ENCODE data around the gene GSTT2B. TPM values are rescaled to one million over a fixed set of nuclear protein-coding genes. Genes with fewer than 3 reads are reported as not detected.
A peak's percentile ranks its signal among the peaks of the same experiment; 100 is the strongest.
"Not testable (repeated sequence)": the region's sequence is repeated elsewhere in the genome, so short reads cannot be mapped to it uniquely, and the experiment has no call there.

The GSTT2B gene
- total RNA-seq, 1 donor from 2014 or later: 9.8 TPM

DNA sequence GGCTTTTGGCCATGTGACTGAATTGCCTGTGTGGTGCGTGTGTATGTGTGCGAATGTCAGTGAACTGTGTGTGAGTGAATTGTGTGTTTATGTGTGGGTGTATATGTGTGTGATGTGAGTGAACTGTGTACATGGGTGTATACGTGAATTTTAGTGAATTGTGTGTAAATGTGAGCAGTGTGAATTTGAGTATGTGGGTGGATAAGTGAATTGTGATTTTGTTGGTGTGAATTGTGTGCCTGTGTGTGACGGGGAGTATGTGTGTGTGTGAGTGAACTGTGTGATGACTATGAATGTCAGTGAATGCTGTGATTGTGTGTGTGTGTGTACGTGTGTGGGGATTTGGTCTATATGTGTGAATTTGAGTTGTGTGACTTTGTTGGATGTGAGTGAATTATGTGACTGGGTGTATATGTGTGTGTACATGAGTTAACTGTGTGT, 9.2 kb upstream of the GSTT2B start:
- intact Hi-C loops (cut with DNase I): no loop called here
- ATAC-seq: no peak
- Histone ChIP-seq H3K27ac (no peak overlapping the region), H3K4me3 (no peak overlapping the region), H3K36me3 (peaks cover 28% of the 10 kb centered on the region), H3K4me1 (no peaks in the 10 kb centered on the region), H3K9me3 (no peaks in the 10 kb centered on the region), H3K27me3 (no peaks in the 10 kb centered on the region)
- TF ChIP-seq, protein P1, sequence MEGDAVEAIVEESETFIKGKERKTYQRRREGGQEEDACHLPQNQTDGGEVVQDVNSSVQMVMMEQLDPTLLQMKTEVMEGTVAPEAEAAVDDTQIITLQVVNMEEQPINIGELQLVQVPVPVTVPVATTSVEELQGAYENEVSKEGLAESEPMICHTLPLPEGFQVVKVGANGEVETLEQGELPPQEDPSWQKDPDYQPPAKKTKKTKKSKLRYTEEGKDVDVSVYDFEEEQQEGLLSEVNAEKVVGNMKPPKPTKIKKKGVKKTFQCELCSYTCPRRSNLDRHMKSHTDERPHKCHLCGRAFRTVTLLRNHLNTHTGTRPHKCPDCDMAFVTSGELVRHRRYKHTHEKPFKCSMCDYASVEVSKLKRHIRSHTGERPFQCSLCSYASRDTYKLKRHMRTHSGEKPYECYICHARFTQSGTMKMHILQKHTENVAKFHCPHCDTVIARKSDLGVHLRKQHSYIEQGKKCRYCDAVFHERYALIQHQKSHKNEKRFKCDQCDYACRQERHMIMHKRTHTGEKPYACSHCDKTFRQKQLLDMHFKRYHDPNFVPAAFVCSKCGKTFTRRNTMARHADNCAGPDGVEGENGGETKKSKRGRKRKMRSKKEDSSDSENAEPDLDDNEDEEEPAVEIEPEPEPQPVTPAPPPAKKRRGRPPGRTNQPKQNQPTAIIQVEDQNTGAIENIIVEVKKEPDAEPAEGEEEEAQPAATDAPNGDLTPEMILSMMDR (IDR thresholded peaks at IDR 0.05): no peak
- DNase-seq: no peak

DNA sequence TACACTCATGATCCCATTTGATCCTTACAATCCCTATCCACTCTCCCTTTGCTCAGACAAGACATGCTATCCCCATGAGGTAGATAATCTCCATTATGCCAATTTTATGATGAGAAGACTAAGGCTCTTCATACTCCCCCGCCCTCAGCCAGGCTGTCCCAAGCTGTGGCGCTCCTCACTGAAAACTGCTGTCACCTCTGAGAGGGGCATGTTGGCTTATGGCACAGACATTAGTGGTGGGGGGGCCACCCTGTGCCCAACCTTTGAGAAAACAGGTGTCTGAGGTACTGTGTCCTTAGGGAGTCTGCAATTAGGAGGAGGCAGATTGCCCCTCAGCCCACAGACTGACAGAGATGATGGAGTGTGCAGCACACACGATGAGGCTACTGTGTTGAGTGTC, 8.1 kb upstream of the GSTT2B start:
- peaks cover 28% of the 10 kb centered on the region for H3K36me3 ChIP-seq
- peak; percentile 39 for DNase-seq
- intact Hi-C loops (cut with DNase I): no loop called here
- no peaks in the 10 kb centered on the region for H3K9me3 ChIP-seq
- no peak for ATAC-seq
- no peak overlapping the region for H3K4me3 ChIP-seq
- TF ChIP-seq, protein P1 (IDR thresholded peaks at IDR 0.05): no peak
- H3K27me3 ChIP-seq: no peaks in the 10 kb centered on the region
- H3K4me1 ChIP-seq: no peaks in the 10 kb centered on the region
- H3K27ac ChIP-seq: no peak overlapping the region

DNA sequence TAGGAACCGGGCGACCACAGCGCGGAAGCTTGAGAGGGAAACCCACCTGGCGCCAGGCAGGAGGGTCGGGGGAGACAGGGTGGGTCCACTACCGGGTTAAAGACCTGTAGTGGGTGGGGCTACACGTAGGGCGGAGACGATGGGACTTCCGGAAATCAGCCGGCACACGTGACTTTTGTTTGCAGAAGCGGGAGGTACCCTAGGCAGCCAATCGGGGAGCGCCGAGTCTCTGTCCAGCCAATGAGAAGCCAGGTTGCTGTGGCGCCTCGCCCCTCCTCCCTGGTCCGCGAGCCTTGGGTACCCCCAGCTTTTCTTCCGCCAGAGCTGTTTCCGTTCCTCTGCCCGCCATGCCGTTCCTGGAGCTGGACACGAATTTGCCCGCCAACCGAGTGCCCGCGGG, 5.6 kb upstream of the GSTT2B start, which contains the start of gene DDTL:
Gene DDTL, plus strand, starts transcription at position 321 of the 400 bp plus-strand sequence. Its CDS starts 27 bp downstream, at position 348.
- H3K4me1 ChIP-seq; H3K27me3 ChIP-seq; H3K9me3 ChIP-seq; H3K4me3 ChIP-seq; intact Hi-C loops (cut with DNase I); H3K27ac ChIP-seq; DNase-seq: not testable (repeated sequence)
- ATAC-seq: peak; percentile 98
- peaks cover 24% of the 10 kb centered on the region for H3K36me3 ChIP-seq

DNA sequence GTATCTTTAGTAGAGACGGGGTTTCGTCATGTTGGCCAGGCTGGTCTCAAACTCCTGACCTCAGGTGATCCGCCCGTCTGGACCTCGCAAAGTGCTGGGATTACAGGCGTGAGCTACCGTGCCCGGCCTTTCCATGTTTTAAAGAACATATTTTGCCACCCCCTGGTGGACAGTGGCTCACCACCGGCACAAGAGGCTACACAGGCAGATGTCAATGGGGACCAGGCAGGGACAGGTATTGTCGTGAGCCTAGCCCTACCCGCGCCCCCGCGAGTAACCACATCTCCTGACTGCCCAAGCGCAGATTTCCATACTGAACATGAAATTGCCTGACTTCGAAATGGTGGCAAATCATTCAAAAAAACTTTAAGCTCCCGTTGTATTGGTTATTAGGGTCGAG, 5.1 kb upstream of the GSTT2B start:
- H3K4me1 ChIP-seq; H3K27ac ChIP-seq; H3K4me3 ChIP-seq; H3K9me3 ChIP-seq; DNase-seq; intact Hi-C loops (cut with DNase I); H3K27me3 ChIP-seq: not testable (repeated sequence)
- ATAC-seq: peak; percentile 46
- H3K36me3 ChIP-seq: peaks cover 19% of the 10 kb centered on the region

DNA sequence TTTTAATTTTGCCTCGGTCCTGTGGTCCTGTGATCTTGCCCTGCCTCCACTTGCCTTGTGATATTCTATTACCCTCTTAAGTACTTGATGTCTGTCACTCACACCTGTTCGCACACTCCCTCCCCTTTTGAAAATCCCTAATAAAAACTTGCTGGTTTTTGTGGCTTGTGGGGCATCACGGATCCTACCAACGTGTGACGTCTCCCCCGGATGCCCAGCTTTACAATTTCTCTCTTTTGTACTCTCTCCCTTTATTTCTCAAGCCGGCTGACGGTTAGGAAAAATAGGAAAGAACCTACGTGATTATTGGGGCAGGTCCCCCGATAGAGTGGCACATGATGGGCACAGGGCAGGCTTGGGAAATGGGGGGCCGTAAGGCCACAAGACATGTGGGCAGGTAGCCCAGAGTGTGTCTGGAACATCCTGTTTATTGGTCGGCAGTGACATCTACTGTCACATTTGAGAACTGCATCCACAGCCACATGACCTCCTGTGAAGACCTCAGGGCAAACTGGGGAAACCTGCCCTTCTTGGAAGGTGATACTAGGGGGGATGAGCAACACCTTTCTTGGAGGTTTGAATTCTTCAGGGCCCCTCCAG, 4.6 kb downstream of the GSTT2B start:
- H3K27me3 ChIP-seq; H3K4me1 ChIP-seq; H3K4me3 ChIP-seq; H3K36me3 ChIP-seq; H3K9me3 ChIP-seq; intact Hi-C loops (cut with DNase I); DNase-seq; H3K27ac ChIP-seq: not testable (repeated sequence)
- TF ChIP-seq, protein P1 (IDR thresholded peaks at IDR 0.05): peak; percentile 82
- ATAC-seq: peak; percentile 79

DNA sequence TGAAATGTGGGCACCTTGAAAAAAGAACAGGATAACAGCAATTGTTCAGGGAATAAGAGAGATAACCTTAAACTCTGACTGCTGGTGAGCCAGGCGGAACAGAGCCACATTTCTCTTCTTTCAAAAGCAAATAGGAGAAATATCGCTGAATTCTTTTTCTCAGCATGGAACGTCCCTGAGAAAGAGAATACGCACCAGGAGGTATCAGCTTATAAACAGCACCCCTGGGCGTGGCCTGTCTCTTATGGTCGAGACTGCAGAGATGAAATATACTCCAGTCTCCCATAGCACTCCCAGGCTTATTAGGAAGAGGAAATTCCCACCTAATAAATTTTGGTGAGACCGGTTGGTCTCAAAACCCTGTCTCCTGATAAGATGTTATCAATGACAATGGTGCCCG, 5.1 kb downstream of the GSTT2B start:
- DNase-seq; H3K4me3 ChIP-seq; intact Hi-C loops (cut with DNase I); H3K27ac ChIP-seq; H3K9me3 ChIP-seq; H3K4me1 ChIP-seq; H3K36me3 ChIP-seq; ATAC-seq; H3K27me3 ChIP-seq: not testable (repeated sequence)

DNA sequence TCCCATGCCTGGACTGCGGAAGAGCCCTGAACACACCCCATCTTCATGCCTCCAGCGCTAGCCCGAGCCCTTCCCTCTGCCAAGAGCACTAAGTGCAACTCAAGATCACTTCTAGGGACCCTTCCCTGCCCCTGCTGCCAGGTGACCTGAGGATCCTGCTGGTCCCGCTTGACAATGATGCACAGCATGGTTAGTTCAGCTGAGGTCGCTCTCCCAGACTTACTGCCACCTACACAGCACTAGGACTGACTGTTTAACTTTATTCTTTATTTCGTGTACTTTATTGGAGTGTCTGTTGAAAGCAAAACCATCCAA, 6.0 kb downstream of the GSTT2B start:
- H3K36me3 ChIP-seq; H3K4me1 ChIP-seq; H3K4me3 ChIP-seq; H3K27me3 ChIP-seq; H3K27ac ChIP-seq; DNase-seq; intact Hi-C loops (cut with DNase I); H3K9me3 ChIP-seq; ATAC-seq: not testable (repeated sequence)

DNA sequence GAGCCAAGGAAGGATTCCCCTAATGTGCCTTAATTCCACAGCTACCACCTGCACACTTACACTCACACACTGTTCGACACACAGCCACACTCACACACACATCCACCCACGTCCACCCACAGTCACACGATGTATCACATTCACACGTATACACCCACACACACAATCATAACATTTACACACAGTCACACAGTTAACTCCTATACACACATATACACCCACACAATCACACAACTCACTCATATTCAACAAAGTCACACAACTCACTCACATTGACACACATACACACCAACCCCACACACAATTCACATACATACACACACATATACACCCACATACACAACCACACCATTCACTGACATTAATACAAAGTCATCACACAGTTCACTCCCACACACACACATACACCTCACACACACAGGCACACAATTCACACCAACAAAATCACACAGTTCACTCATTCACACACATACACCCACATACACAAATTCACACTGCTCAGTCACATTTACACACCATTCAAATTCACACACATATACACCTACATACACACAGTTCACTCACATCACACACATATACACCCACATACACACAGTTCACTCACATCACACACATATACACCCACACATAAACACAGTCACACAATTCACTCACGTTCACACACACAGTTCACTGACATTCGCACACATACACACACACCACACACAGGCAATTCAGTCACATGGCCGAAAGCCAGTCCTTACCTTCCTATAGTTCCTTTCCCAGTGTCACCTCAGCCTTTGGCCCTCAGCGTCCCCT, 6.6 kb downstream of the GSTT2B start:
- H3K36me3 ChIP-seq; H3K27me3 ChIP-seq; H3K4me3 ChIP-seq; H3K4me1 ChIP-seq; H3K27ac ChIP-seq; H3K9me3 ChIP-seq; DNase-seq; ATAC-seq; intact Hi-C loops (cut with DNase I): not testable (repeated sequence)

DNA sequence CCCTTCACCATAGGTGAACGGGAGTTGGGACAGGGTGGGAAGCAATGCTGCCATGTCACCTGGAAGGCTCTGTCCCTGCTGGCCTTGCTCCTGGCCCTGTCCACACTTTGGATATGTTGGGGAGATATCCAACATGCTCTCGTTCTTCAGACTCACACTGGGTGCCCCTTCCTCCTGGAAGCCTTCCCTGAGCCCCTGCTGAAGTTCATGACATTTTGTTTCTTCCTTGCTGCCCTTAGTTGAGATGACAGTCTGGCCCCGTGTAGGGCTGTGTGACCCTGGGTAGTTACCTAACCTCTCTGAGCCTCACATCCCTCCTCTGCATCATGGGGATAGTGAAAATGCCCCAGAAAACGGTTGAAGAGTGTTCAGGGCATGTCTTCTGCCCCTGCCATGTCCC, 7.5 kb downstream of the GSTT2B start:
- H3K4me3 ChIP-seq; ATAC-seq; H3K4me1 ChIP-seq; intact Hi-C loops (cut with DNase I); DNase-seq; H3K36me3 ChIP-seq; H3K9me3 ChIP-seq; H3K27me3 ChIP-seq; H3K27ac ChIP-seq: not testable (repeated sequence)

DNA sequence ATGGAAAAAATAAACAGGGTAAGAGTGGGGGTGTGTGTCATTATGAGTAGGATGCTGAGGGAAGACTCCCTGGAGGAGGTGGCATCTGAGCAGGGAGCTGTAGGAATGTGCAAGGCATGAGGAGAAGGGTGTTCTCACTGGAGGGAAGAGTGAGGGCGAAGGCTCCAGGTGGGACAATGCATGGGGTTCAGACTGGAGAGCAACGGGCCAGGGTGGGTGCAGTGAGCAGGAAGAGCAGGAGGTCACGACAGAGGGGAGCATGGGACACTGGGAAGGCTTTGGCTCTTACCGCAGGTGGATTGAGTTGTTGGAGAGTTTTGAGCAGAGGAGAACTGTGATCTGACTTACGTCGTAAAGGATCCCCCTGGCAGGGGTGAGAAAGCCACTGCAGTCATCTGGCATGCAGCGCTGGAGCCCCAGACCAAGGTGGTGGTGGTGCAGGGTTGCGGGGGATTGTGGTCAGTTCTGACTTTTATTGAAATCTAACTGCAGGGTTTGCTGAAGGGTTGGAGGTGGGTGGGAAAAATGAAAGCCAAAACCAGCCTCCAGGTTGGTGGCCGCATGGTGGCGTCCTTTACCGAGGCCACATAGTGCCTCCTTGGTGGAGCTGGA, 8.1 kb downstream of the GSTT2B start:
- H3K27me3 ChIP-seq; H3K4me1 ChIP-seq; H3K9me3 ChIP-seq; H3K27ac ChIP-seq; intact Hi-C loops (cut with DNase I); DNase-seq; H3K36me3 ChIP-seq; ATAC-seq; H3K4me3 ChIP-seq: not testable (repeated sequence)

DNA sequence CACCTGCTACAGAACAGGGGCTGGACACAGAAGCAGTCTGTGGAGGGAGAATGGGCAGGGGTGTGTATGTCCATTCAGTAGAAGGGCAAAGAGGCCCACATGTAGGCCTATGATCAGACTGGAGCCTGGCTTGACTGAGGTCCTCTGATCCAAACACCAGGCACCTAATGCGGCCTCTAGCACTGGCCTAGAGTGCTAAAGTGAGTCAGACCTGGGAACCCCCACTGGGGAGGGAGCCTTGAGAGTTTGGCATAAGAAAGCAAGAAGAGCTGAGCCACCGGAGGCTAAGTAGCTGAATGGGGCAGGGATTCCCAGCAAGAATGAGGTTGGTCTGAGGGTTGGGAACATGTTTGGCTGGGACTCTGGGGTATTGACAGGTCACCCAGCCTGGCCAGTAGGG, 9.6 kb downstream of the GSTT2B start:
- ATAC-seq: peak; percentile 39
- intact Hi-C loops (cut with DNase I); DNase-seq; H3K27ac ChIP-seq; H3K27me3 ChIP-seq; H3K4me1 ChIP-seq; H3K36me3 ChIP-seq; H3K4me3 ChIP-seq; H3K9me3 ChIP-seq: not testable (repeated sequence)
